ENCODE measurements around the gene AQP6.

The AQP6 gene

DNA sequence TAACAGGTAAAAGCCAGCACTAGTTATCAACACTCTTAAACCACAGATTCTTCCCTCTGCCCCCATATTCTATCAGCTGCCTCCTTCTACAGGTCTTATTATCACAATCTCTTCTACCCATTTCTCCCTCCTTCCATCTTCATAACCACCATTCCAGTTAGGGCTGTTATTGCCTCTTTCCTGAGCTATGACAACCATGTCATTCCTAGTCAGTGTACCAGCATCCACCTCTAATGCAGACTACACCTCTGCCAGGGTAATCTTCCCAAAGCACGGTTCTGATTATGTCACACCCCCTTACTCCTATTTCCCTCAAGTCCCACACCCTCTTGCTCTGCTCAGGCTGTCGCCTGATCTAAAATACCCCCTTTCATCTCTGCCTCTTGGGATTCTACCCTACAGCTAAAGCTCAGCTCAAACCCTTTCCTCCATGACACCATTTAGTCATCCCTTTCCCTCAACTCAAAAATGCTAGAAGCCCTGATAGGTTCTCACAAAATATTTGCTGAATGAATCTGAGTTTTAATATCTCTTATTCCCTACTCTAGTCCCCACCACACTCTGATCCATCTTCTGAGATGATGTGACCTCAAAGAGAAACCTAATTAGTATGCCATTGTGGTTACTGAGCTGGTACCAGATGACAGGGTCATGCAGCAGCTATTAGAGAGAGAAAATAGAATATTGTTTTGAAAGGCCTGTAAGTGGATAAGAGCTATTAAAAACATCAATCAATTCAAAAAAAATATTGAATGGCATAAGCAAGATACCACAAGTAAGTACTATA, 40.8 kb downstream of the AQP6 start:
- in situ Hi-C loops (cut with HindIII; ENCODE audit: low pct_ligation_motif_present, low pct_unique_long_range_greater_than_20kb, low sequenced_read_pairs): no loop called here
- DNase-seq: no peak

- DNase-seq: no peak
- in situ Hi-C loops (cut with HindIII; ENCODE audit: low pct_ligation_motif_present, low pct_unique_long_range_greater_than_20kb, low sequenced_read_pairs): no loop called here
Measured at GRCh38 chr12:50014342-50014741, 41.6 kb downstream of the AQP6 start.

GRCh38 chr12:50016501-50017475, 44.0 kb downstream of the AQP6 start:
- in situ Hi-C loops (cut with HindIII; ENCODE audit: low pct_ligation_motif_present, low pct_unique_long_range_greater_than_20kb, low sequenced_read_pairs): no loop called here
- DNase-seq: peak; percentile 62

GRCh38 chr12:50017641-50018040, 44.9 kb downstream of the AQP6 start:
- in situ Hi-C loops (cut with HindIII; ENCODE audit: low pct_ligation_motif_present, low pct_unique_long_range_greater_than_20kb, low sequenced_read_pairs): no loop called here
- DNase-seq: no peak

DNA sequence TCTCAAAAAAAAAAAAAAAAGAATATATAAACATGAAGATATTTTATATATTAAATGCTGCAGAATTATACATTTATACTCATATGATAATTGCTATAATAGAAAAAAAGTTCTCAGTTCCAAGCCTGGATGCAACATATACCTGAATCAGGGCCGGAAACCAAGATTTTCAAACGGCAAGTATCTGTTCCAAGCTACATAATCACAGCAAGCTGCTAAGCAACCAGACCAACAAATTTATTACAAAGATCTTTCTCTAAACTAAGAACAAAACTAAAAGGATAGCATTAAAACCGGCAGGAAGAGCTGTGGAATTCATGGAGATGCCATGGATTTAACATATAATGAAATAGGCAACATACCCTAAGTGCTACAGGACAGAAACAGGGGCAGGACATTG, 45.4 kb downstream of the AQP6 start:
- no peak for DNase-seq
- in situ Hi-C loops (cut with HindIII; ENCODE audit: low pct_ligation_motif_present, low pct_unique_long_range_greater_than_20kb, low sequenced_read_pairs): no loop called here

DNA sequence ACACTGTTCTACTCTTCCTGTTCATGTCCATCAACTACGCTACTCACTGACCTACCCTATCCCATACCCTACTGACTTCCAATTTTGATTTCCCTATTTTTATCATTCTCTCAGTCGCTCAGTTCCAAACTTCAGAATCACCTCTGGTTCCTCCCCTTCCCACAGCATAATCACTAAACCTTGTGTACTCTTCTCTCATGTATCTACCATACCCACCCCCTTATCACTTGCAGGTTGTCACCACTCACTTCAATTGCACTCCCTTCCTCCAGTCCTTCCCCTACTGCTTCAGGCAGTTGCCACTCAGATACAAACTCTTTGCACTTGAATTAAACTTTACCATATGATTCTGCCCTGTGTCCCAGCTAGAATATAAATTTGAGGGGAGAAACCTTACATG, 46.2 kb downstream of the AQP6 start:
- no peak for DNase-seq
- in situ Hi-C loops (cut with HindIII; ENCODE audit: low pct_ligation_motif_present, low pct_unique_long_range_greater_than_20kb, low sequenced_read_pairs): no loop called here

DNA sequence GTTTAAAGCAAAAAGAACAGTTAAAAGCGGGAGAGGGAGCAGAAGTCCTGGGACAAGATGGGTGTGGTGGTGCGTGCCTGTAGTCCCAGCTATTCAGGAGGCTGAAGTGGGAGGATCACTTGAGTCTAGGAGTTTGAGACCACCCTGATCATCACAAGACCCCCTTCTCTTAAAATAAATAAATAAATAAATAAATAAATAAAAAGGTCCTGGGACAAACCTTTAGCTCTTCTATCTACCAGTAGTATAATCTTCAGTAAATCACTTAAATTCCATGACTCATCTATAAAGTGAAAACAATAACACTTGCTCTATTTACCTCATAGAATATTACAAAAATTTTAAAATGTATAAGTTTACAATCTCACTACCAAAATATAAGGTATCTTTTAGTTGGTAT, 46.8 kb downstream of the AQP6 start:
- in situ Hi-C loops (cut with HindIII; ENCODE audit: low pct_ligation_motif_present, low pct_unique_long_range_greater_than_20kb, low sequenced_read_pairs): no loop called here

GRCh38 chr12:50021031-50021430, 48.3 kb downstream of the AQP6 start:
- in situ Hi-C loops (cut with HindIII; ENCODE audit: low pct_ligation_motif_present, low pct_unique_long_range_greater_than_20kb, low sequenced_read_pairs): no loop called here
- no peak for DNase-seq

More for the DNA sequence above, 46.8 kb downstream of the AQP6 start:
- DNase-seq: no peak

- no peak for DNase-seq
- in situ Hi-C loops (cut with HindIII; ENCODE audit: low pct_ligation_motif_present, low pct_unique_long_range_greater_than_20kb, low sequenced_read_pairs): no loop called here
Measured at GRCh38 chr12:50022903-50023302, 50.2 kb downstream of the AQP6 start.

GRCh38 chr12:50024227-50024626, 51.5 kb downstream of the AQP6 start:
- in situ Hi-C loops (cut with HindIII; ENCODE audit: low pct_ligation_motif_present, low pct_unique_long_range_greater_than_20kb, low sequenced_read_pairs): no loop called here
- no peak for DNase-seq

- in situ Hi-C loops (cut with HindIII; ENCODE audit: low pct_ligation_motif_present, low pct_unique_long_range_greater_than_20kb, low sequenced_read_pairs): no loop called here
- DNase-seq: peak; percentile 50
Measured at GRCh38 chr12:50024805-50025186, 52.0 kb downstream of the AQP6 start.

DNA sequence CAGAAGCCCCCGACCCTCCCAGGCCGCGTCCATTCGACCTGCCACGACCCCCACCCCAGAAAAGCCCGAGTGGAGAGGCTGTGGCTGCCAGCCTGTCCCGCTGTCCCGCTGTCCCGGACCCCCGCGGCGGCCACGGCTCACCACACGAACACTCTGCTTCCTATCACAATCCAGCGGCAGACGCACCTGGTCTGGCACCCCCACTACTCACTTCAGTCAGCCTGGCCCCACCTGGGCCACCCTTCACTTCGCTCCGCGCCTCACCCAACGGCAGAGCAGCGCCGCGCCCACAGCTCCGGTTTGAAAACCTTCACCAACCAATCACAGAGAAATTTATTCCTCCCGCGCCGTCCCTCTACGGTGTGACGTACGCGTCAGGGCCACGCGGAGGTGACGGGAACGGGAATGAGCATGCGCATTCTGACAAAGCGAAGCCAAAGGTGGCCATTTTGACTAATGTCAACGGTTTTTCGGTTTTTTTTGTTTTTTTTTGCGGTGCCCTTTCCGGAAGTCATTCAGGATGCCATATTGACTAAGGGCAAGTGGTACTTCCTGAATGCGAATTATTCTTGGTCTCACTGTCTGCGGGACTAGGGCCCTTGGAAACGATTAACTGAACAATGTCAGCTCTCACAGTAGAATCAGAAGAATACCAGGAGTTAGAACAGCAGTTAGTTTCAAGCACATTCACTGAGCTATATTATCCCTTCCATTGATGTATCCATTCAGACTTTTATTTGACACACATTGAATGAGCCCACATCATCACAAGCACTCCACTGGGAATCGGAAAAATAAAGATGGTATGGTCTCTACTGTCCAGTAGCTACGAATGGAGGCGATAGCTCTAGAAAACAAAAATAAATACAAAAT, 52.7 kb downstream of the AQP6 start, which contains the start of gene RACGAP1:
RACGAP1 (minus strand) TSS at position 308 of the 873 bp plus-strand sequence. CDS start 8,779 bp downstream, outside the sequence.
- in situ Hi-C loops (cut with HindIII; ENCODE audit: low pct_ligation_motif_present, low pct_unique_long_range_greater_than_20kb, low sequenced_read_pairs): no loop called here
- peak; percentile 100 for DNase-seq

DNA sequence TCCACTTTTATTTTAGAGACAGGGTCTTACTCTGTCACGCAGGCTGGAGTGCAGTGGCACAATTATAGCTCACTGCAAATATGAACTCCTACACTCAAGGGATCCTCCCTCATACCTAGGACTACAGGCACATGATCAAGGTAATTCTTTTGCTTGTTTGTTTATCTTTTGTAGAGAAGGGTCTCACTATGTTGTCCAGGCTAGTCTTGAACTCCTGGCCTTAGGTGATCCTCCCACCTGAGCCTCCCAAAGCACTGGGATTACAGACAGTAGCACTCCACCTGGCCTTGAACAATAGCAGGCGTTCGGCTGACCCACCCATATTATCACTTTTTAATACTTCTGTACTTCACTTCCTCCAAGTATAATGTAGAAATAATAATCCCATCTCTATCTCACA, 53.9 kb downstream of the AQP6 start:
- in situ Hi-C loops (cut with HindIII; ENCODE audit: low pct_ligation_motif_present, low pct_unique_long_range_greater_than_20kb, low sequenced_read_pairs): no loop called here
- DNase-seq: no peak

All from ACHN (cell line).